SH-SY5Y (cell line): Measurements from ENCODE around the gene TFEB.

ENCODE experiments used
- GATA2 ChIP-seq: IDR thresholded peaks from 2 replicates; pipeline ENCODE4 v1.6.1; 2011; ENCODE audit warnings: mild to moderate bottlenecking, low read depth, low read length
- GATA3 ChIP-seq: IDR thresholded peaks from 2 replicates; pipeline ENCODE4 v1.6.1; 2011; ENCODE audit warnings: low read depth, mild to moderate bottlenecking, low read length, moderate library complexity

GRCh38 chr6:41687501-41688175 lies 47.8 kb downstream of the TFEB start:
- TF ChIP-seq GATA3 (no peak), GATA2 (no peak)
